GM18502 (cell line): ENCODE data around the gene SLITRK3.

Experiments used
- ATAC-seq: cut with Tn5 transposase; IDR thresholded peaks from one replicate; pipeline ENCODE4 v1.9.1; 2021; ENCODE audit warnings: mild to moderate bottlenecking; ENCODE audit not compliant: unreplicated experiment, poor library complexity

SLITRK3 gene

GRCh38 chr3:165195640-165196576, at the start of gene SLITRK3:
SLITRK3 (minus strand) TSS chr3:165196384; CDS start chr3:165190830, 5,554 bp downstream.
- ATAC-seq = no peak

DNA sequence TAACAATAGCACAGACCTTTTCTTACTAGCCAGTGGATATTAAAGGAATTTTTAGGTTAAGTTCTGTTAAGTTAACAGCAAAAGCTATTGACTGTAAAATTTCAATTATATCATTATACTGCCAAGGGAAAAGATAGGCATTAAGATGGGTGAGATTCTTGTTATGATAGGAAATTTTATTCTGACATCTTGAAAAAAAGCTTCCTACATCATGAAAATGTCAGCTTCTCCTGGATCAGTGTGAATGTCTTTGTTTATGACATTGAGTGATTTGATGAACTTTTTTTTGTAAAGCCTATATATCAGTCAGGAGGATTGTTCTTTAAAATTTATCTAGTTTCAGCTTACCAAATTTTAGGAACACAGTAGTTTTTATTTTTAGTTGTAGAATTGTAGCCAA, 47.4 kb upstream of the SLITRK3 start:
- ATAC-seq = no peak

GRCh38 chr3:165233501-165234195, 37.5 kb upstream of the SLITRK3 start:
- ATAC-seq = no peak

DNA sequence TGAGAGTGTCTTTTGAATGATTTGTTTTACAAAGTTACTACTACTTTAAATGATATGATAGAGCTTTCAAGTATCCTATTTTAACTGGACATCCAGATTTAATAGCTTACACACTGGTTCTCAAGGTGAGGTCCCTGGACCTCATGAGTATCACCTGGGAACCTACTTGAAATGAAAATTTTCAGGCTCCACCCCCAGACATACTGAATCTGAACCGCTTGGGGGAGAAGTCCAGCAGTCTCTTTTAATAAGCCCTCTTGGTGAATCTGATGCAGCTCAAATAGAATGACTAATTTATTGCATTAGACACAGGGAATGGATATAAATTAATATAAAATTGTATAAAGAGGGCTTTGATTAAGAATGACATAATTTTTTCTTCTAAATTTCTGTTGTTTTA, 29.4 kb upstream of the SLITRK3 start:
- ATAC-seq = no peak

- ATAC-seq = no peak
Measured at GRCh38 chr3:165217739-165218138, 21.6 kb upstream of the SLITRK3 start.

- no peak for ATAC-seq
Measured at GRCh38 chr3:165212580-165212979, 16.4 kb upstream of the SLITRK3 start.

- no peak for ATAC-seq
Measured at GRCh38 chr3:165211721-165212120, 15.5 kb upstream of the SLITRK3 start.

- ATAC-seq = no peak
Measured at GRCh38 chr3:165210727-165211126, 14.5 kb upstream of the SLITRK3 start.

DNA sequence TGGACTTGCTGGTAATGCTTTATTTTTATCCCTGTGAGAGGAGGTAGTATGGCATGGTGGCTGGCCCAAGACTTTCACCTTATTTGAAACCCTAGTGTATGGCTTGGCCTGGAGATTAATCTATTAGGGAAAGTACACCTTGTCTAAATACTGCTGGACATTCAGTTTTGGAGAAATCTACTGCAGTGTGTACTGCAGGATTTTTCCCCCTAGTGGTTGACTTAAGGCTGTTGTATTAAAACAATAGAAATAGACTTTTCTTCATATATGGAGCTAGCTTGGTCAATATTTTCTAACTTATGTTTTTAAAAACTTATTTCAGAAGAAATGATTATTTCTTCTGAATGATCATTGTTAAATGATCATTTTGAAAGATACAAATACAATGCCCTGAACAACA, 13.9 kb upstream of the SLITRK3 start:
- no peak for ATAC-seq

- peak; percentile 99 for ATAC-seq
Measured at GRCh38 chr3:165206454-165207266, 10.5 kb upstream of the SLITRK3 start.

DNA sequence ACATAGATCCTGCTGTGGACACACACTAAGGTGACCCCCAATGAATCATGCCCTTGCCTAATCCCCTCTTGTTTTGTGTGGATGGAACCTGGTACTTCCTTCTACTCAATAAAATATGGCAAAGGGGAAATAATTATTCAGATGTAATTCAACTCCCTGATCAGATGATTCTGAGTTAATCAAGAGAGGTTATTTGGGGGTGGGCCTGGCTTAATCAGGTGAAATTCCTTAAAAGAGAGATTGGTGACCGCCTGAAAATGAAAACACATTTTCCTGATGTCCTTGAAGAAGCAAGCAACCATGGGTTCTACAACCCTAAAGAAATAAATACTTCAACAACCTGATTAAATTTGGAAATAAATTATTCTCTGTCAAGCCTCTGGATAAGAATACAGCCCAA, 8.3 kb upstream of the SLITRK3 start:
- no peak for ATAC-seq

- ATAC-seq = no peak
Measured at GRCh38 chr3:165202995-165203394, 6.8 kb upstream of the SLITRK3 start.

DNA sequence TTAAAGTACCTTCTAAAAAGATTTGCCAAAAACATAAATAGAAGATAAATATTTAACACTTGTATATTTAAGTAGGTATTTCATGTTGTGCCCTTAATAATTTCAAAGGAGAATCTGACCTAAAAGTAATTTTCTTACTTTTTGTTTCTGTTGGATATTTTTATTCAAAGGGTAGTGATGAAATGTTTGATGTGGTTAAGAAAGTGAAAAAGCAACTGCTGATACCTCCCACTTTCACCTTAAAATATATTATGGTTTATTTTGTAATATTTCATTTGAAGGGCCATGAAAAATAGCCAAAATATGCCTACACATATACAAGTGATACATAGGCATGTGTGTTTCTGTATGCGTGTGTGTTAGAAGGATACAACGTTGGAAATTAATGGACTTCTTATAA, 5.8 kb upstream of the SLITRK3 start:
- no peak for ATAC-seq

DNA sequence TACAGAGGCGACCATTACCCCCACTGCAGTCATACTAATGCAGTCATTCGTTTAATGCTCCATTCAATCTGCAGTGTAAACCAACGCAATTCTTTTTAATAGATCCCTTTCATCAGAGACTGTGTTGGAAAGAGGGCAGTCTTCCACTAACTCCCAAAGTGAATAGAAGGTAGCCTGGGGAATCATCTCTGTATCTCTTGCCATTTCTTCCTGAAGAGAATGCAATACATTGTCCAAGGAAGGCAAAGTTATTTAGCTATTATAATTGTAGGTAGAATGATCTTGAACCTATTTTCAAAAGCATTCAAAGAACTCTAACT, 1.3 kb upstream of the SLITRK3 start:
- no peak for ATAC-seq

DNA sequence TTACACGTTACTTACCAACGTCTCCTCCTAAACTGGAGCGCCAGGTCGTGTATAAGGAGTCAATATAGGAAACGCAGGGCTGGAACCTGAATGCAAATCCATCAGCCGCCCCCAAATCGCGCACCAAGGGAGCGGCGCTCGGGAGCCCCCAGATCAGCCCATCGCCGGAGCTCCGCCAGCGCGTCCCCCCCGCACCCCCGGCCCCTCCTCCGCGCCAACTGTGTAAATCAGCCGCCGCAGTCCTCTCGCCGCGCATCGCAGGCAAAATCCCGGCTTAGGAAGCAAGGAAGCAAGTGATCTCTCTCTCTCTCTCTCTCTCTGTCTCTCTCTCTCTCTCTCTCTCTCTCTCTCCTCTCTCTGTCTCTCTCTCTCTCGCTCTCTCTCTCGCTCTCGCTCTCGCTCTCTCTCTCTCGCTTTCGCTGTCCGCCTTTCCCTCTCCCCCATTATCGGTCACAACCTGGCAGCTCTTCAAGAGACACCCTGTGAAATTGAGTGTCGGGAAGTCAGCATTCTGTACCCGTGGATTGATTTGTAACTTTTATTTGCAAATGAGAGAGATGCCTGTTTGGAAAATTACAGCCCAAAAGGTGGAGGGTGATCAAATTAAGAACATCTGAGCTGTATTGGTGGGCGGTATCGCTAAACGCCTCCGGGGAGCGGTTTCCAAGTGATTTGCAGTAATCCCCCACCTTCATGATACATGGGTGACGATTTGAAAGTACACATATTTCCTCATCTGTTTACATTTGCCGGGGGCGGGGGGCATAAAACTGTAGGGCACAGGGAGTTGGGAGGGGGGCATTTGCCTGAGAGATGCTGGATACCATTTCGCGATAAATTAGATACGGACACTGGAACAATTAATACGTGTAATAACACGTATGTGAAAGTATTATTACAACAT, 645 bp upstream of the SLITRK3 start:
- ATAC-seq = no peak

- ATAC-seq = no peak
Measured at GRCh38 chr3:165195241-165195639, 944 bp downstream of the SLITRK3 start.

GRCh38 chr3:165194511-165195240, 1.5 kb downstream of the SLITRK3 start:
- no peak for ATAC-seq

DNA sequence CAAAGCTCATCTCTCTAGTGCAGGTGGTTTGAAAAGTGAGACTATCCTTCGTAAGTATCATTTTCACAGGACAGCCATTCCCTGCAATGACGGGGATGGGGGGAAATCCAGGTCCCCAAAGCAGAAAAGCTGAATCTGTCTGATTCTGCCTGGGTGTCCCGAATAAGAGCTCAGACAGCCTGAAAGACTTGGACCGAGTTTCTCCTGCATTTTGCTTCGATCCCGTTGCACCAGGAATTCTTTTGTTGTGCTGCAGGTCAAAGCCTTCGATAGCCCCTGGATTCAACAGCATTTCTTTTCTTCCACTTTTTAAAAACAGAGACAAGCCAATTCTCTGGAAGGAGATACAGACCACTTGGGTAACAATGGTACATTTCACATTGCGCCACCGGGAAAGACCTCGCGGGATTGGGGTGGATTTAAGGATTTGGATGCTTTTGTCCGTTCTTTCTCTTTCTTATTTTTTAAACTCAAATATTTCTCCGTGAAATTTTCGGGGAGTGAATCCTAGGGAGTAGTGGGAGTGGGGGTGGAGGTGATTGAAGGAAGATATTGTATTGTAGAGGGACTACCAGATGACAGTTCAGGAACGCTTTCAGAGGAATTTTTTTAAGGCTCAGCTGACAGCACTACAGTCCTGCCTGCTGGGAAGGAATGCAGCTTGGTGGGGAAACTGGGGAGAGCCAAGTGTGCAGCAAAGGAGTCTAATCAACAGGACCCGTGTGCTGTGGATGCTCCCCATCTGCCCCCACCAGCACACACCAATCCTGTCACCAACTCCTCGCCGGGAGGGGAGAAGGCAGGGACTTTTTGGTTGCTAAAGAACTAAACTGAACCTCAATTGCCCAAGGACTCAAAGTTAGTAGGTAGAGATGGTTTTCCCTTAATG, 2.6 kb downstream of the SLITRK3 start:
- no peak for ATAC-seq
